GM19240 (cell line): Measurements from ENCODE around the gene RNF26.

ENCODE experiments used
- DNase-seq: peaks from one replicate; pipeline ENCODE4 v3.0.0; 2011; ENCODE audit warnings: low spot score; ENCODE audit not compliant: insufficient read length

Gene RNF26

DNA sequence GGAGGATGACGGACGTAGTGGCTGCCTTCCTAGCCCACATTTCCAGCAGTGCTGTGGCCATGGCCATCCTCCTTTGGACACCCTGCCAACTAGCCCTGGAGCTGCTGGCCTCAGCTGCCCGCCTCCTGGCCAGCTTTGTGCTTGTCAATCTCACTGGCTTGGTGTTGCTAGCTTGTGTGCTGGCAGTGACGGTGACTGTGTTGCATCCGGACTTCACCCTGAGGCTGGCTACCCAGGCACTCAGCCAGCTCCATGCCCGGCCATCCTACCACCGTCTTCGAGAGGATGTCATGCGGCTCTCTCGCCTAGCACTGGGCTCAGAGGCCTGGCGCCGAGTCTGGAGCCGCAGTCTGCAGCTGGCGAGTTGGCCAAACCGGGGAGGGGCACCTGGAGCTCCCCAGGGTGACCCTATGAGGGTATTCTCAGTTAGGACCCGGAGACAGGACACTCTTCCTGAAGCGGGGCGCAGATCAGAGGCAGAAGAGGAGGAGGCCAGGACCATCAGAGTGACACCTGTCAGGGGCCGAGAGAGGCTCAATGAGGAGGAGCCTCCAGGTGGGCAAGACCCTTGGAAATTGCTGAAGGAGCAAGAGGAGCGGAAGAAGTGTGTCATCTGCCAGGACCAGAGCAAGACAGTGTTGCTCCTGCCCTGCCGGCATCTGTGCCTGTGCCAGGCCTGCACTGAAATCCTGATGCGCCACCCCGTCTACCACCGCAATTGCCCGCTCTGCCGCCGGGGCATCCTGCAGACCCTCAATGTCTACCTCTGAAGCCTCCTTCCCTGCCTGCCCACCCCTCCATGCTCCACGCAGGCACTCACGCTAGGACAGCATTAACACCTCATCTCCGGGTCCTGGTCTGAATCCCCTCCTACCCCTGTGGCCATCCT is 1.6 kb downstream of the RNF26 start:
- no peak for DNase-seq

DNA sequence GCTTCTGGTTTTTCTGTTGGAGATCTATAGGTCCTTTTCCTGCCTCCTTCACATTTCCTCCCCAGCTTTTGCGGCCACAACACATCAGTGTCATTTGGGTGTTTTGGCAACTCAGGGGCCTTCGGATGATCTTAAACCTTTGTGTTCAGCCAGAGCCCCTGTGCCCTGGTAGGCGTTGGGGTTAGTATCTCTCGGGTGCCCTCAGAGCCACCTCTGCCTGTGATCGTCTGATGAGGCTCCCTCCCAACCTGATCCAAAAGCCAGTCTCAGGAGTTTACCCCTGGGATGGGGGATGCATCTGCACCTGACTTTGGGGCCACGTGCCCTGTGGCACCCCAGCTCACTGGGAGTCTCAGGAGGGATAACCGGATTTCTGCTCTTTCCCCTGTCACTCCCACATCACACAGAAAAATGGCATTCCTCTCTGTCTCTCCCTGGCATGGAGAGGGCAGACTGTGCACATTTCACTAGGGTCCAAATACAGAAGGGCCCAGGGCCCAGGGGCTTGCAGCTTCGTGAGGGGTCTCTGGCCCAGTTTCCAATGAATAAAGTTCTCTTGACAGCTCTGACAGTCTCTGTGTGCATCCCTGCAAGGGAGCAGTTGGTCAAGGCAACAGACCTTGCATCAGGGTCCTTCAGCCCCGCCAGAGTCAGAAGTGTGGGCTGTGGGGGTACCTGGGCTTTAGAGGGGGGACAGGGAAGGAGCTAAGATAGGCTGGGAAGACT is 2.6 kb downstream of the RNF26 start:
- no peak for DNase-seq

GRCh38 chr11:119337581-119338317 is 3.4 kb downstream of the RNF26 start:
- no peak for DNase-seq

DNA sequence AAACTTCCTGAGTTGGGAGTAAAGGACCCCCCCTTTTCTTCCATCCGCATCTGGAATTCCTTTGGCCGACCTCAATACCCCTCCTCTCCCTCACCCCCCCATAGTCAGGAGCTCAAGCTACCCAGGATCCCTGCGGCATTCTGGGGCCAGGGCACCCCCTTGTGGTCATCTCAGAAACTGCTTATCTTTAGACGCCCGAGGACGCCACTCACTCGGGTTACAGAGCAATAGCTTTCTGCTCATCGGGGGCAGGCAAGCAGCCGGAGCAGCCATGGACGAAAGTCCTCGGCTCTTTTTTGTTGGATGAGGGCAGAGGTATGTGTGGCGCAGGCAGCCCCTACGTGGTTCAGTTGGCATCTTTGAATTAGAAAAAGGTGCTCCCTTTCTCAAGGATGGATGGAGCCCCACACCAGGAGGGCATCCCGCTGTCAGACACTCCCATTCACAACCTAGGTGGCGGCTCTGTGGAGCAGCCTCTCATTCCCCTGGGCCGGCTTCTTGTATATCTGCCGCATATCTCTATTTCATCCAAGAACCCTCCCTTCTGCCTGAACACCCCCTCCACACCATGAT is 4.1 kb downstream of the RNF26 start:
- DNase-seq = peak; percentile 83

DNA sequence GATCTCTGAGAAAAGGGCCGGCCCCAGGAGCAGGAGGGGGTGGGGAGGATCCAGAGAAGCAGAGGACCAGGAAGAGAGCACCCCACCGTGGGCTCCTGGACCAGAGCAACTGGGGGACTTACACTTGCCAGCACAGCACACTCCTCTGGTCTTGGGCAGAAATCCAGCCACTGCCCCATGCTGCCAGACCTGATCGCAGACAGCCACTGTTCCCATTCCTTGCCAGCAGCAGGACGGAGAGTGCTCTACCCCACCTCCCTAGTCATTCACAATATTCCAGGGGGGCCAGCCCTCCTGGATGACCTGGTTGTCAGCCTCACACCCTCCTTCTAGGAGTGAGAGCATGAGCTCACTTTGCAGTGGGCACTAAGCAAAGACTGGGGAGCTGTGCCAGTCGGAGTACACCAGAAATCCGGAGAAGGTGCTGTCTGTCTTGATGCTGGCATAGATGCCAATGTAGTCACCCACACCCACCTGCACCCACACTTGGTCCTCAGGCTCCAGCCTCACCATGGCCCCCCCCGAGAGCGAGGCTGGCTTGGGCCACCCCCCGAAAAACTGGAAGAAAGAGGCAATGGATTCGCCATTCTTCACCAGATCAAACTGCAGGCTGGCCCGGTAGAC is 4.8 kb downstream of the RNF26 start:
- DNase-seq = no peak

GRCh38 chr11:119339589-119340334 is 5.4 kb downstream of the RNF26 start:
- no peak for DNase-seq

DNA sequence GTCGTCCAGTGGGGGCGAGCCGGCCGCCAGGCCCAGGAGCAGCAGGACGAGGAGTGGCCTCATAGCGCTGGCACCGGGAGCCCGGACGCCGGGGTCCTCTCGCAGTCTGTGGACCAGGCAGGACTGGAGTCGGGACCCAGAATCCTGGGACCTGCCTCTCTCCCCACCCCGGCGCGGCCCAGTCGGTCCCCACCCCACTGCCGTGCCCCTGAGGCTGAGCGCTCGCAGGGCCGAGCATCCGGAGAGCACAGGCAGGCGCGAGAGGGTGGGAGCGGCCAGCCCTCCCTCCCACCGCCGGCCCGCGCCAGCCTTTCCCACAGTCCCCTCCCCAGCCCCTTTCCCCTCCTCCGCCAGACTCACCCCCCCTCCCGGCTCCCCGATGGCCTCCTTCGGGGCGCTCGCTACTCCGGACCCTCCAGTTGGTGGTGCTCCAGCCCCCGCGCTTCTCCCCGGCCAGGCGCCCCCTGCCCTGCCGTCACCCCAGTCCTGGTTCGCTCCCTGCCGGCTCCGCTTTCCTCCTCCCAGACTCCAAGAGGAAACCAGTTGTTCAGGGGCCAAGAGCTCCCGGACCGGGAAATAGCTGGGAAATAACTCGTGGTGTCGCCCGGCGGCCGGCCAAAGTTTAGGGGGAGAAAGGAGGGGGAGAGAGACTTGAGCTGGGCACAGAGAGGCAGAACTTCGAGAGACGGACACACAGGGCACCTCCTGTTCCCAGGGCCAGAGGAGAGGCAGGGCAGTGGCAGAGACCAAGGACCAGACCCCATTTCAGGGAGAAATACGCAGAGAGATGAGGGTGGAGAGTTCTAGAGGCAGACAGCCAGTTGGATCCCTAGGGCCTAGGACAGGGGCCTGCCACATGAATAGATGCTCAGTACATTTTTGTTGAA is 6.3 kb downstream of the RNF26 start, which contains the start of gene C1QTNF5:
Gene C1QTNF5, minus strand, starts transcription at position 549 of the 887 bp plus-strand sequence. Its CDS starts 486 bp downstream, at position 63.
- no peak for DNase-seq

DNA sequence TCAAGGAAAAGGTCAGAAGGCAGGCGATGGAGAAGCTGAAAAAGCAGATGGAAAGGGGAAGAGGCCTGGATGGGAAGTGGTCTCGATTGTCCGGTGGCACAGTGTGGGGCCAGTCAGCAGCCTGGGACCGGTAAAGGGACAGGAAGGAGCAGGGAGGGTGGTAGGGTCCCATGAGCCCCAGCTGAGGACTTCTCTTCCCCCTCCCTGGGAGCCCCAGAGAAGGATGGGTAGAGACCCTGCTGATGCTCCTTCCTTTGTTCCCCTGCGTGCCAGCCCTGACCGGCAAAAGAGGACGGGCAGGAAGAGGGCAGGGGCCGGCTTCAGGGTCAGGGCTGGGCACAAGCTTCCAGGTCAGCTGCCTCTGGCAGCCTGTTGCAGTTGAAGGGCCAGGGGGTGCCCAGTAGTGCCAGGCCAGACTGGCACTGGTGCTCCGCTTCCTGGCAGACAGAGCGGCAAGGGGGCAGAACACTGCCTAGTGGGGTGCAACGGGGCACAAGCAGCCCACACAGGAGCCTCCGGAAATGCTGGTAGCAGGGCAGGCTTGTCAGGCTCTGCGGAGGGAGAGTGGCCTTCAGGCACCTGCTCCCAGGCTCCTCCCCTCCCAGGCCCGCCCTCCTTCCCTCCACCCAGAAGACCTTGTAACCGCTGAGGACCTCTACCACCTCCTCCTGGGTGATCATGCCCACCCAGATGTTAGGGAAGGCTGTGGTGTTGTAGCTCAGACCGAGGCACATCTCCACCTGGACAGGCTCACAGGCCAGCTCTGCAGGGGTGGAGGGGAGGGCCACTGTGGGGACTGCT is 7.1 kb downstream of the RNF26 start:
- DNase-seq = no peak

DNA sequence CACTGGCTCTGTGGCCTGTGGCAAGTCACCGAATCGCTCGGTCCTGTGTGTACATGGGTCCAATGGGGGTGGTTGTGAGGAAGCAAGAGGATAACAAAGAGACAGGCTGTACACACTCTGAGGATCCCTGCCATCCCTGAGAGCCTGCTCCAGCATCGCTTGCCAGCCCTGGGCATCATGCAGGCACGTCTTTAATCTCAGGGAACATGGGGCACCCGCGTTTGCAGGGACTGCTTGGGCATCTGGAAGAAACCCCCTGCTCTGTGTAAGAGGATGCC is 7.6 kb downstream of the RNF26 start:
- no peak for DNase-seq

DNA sequence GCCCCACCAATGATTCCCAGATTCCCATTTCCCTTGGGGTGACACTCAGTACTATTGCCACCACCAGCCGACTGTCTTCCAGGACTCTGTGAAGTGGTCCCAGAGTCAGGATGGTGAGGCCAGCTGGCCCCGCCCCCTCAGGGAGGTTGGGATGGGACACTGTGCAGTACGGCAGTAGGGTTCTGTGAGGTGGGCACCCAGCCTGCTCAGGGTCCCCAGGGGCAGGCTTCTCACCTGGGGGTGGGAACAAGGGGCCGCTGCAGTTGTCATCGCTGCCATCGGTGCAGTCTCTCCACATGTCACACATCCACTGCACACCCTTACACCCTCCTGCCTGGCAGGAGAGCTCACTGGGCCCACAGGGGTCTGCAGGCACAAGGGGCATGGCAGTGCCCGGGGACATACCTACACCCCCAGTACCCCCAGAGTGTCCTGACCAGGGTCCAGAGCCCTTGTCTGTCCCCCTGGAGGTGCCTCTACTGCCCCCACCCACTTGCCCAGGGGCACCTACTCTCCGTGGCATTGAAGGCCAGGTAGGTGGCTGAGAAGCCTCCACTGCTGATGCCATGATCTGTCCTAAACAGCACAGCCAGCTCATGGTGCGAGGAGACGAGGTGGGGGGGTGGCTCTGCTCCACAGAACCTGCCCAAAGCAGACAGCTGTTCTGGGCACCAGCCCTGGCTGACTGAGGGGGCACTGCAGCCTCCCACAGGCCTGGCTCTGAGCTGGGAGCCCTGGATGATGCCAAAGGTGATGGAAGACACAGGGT is 8.2 kb downstream of the RNF26 start:
- no peak for DNase-seq

DNA sequence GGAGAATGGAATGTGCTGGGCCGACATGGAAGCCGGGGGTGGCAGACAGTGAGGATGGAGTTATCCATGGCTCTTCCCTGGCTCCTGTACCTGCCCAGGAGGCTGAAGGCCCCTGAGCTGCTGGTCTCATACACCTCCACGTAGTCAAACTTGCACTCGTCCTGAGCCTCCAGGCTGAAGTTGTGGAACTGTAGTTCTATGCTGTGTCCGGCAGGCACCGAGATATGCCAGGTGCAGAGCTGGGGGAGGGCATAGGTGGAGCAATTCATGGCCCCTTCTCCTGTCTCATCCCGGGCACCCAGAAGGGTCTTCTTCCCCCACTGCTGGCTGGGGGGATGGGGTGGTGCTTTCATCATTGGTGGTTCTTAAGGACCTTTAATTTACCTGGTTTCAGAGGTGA is 9.4 kb downstream of the RNF26 start:
- DNase-seq = no peak

- DNase-seq = no peak
Measured at GRCh38 chr11:119344291-119345010, 10.1 kb downstream of the RNF26 start.

DNA sequence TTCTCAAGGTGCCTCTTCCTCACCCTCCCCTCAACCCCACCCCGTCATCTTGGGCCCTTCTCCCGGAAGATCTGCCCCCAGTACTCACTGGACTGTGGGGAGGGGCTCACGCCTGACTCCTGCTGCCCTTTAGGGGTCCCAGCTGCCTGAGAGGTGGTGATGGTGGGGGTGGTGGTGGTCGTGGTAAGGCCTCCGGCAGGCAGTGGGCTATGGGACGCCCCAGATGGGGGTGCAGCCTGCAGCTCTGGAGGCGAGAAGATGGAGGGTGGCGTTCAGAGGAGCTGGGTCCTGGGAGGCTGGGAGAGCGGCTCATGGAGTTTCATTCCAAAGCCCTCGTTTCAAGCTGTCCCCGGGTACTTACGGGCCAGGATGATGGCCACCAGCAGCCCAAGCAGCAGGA is 11.4 kb downstream of the RNF26 start:
- DNase-seq = no peak

DNA sequence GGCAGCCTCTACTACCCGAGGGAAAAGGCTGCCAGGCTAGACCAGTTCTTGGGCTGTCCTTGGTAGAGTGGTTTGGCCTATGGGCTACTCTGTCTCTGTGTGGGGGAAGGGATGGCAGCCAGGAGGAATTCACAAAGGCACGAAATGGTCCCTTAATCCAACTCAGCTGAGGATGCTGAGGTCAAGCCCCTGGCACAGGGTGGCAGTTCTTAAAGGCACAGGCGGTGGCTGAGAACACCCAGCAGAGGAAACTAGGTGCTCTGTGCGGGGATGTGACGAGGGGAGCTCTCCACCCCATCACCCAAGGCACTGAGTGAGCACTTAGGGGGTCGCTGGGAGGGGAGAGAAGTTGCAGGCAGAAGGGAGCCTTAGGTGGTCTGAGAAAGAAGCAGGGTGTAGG is 12.3 kb downstream of the RNF26 start, which contains the start of gene MFRP:
Gene MFRP, minus strand, starts transcription at position 101 of the 400 bp plus-strand sequence. CDS start 192 bp downstream, outside the sequence.
- no peak for DNase-seq

- DNase-seq = no peak
Measured at GRCh38 chr11:119347242-119347641, 12.9 kb downstream of the RNF26 start.

- DNase-seq = no peak
Measured at GRCh38 chr11:119347940-119348605, 13.7 kb downstream of the RNF26 start.

- no peak for DNase-seq
Measured at GRCh38 chr11:119350302-119350701, 16.0 kb downstream of the RNF26 start.
